Mononuclear cell (primary cell): Measurements from ENCODE around the gene DEDD2. TPM values are rescaled to one million over a fixed set of nuclear protein-coding genes. Genes with fewer than 3 reads are reported as not detected.

Experiments
- H3K27me3 ChIP-seq: 2 replicates; pipeline ENCODE4 v1.6.0; 2011; ENCODE audit warnings: low read length, control low read depth; ENCODE audit not compliant: insufficient read depth
- H3K4me1 ChIP-seq: 2 replicates; pipeline ENCODE4 v1.5.1; 2011; ENCODE audit warnings: mild to moderate bottlenecking, low read length, control low read depth; ENCODE audit not compliant: insufficient read depth
- H3K4me3 ChIP-seq: 2 replicates; pipeline ENCODE4 v1.5.1; 2011; ENCODE audit warnings: mild to moderate bottlenecking, low read length, moderate library complexity
- H3K9me3 ChIP-seq: 2 replicates; pipeline ENCODE4 v1.5.1; 2011; ENCODE audit warnings: low read depth, mild to moderate bottlenecking, control low read depth, low read length
- total RNA-seq: library from RNA; depleted of rRNA; stranded (reverse); fragments of >200 nt; gene quantifications from one replicate; pipeline ENCODE4 v1.2.3, GENCODE V29; 2012

The DEDD2 gene
- total RNA-seq, 1 donor, result 128 TPM

- Histone ChIP-seq H3K4me1 (peaks cover 35% of the 10 kb centered on the region), H3K27me3 (no peaks in the 10 kb centered on the region), H3K9me3 (no peaks in the 10 kb centered on the region), H3K4me3 (no peak overlapping the region)
Observed at GRCh38 chr19:42250666-42251531, 33.4 kb upstream of the DEDD2 start.

GRCh38 chr19:42250183-42250665 lies 32.7 kb upstream of the DEDD2 start:
- Histone ChIP-seq H3K9me3 (no peaks in the 10 kb centered on the region), H3K4me3 (no peak overlapping the region), H3K27me3 (no peaks in the 10 kb centered on the region), H3K4me1 (peaks cover 31% of the 10 kb centered on the region)

- H3K9me3 ChIP-seq, result no peaks in the 10 kb centered on the region
- H3K27me3 ChIP-seq, result no peaks in the 10 kb centered on the region
- peaks cover 35% of the 10 kb centered on the region for H3K4me1 ChIP-seq
- no peak overlapping the region for H3K4me3 ChIP-seq
Observed at GRCh38 chr19:42249769-42250168, 32.3 kb upstream of the DEDD2 start.

- no peak overlapping the region for H3K4me3 ChIP-seq
- no peaks in the 10 kb centered on the region for H3K9me3 ChIP-seq
Observed at GRCh38 chr19:42249149-42249750, 31.8 kb upstream of the DEDD2 start.

GRCh38 chr19:42248270-42249148 lies 31.0 kb upstream of the DEDD2 start:
- peaks cover 44% of the 10 kb centered on the region for H3K4me1 ChIP-seq
- H3K9me3 ChIP-seq, result no peaks in the 10 kb centered on the region
- H3K27me3 ChIP-seq, result no peaks in the 10 kb centered on the region
- no peak overlapping the region for H3K4me3 ChIP-seq

More at GRCh38 chr19:42249149-42249750, 31.8 kb upstream of the DEDD2 start:
- Histone ChIP-seq H3K4me1 (peaks cover 36% of the 10 kb centered on the region), H3K27me3 (no peaks in the 10 kb centered on the region)

GRCh38 chr19:42247640-42248199 lies 30.2 kb upstream of the DEDD2 start:
- Histone ChIP-seq H3K4me3 (no peak overlapping the region), H3K4me1 (peaks cover 42% of the 10 kb centered on the region), H3K9me3 (no peaks in the 10 kb centered on the region), H3K27me3 (no peaks in the 10 kb centered on the region)

- H3K27me3 ChIP-seq, result no peaks in the 10 kb centered on the region
Observed at GRCh38 chr19:42246922-42247639, 29.6 kb upstream of the DEDD2 start.

GRCh38 chr19:42246143-42246921 lies 28.9 kb upstream of the DEDD2 start:
- H3K4me3 ChIP-seq, result no peak overlapping the region
- peaks cover 35% of the 10 kb centered on the region for H3K4me1 ChIP-seq
- H3K27me3 ChIP-seq, result no peaks in the 10 kb centered on the region
- no peaks in the 10 kb centered on the region for H3K9me3 ChIP-seq

More at GRCh38 chr19:42246922-42247639, 29.6 kb upstream of the DEDD2 start:
- Histone ChIP-seq H3K9me3 (no peaks in the 10 kb centered on the region), H3K4me1 (peaks cover 36% of the 10 kb centered on the region), H3K4me3 (no peak overlapping the region)

GRCh38 chr19:42245231-42245630 lies 27.8 kb upstream of the DEDD2 start:
- Histone ChIP-seq H3K4me3 (no peak overlapping the region), H3K4me1 (peaks cover 37% of the 10 kb centered on the region), H3K27me3 (no peaks in the 10 kb centered on the region), H3K9me3 (no peaks in the 10 kb centered on the region)

- H3K9me3 ChIP-seq, result no peaks in the 10 kb centered on the region
- peak overlapping the region; percentile 56 for H3K4me3 ChIP-seq
- H3K27me3 ChIP-seq, result no peaks in the 10 kb centered on the region
- H3K4me1 ChIP-seq, result peaks cover 42% of the 10 kb centered on the region
Observed at GRCh38 chr19:42244347-42245220, 27.1 kb upstream of the DEDD2 start.

- Histone ChIP-seq H3K9me3 (no peaks in the 10 kb centered on the region), H3K4me1 (peaks cover 42% of the 10 kb centered on the region), H3K4me3 (peak within 1 kb of the TSS; percentile 56), H3K27me3 (no peaks in the 10 kb centered on the region)
Observed at GRCh38 chr19:42242512-42243409, 25.3 kb upstream of the DEDD2 start, which contains the start of gene GSK3A. GSK3A (minus strand) TSS chr19:42242602; CDS start chr19:42242465, 137 bp downstream.

- H3K4me1 ChIP-seq, result peaks cover 42% of the 10 kb centered on the region
- H3K9me3 ChIP-seq, result no peaks in the 10 kb centered on the region
- H3K4me3 ChIP-seq, result peak overlapping the region; percentile 56
- H3K27me3 ChIP-seq, result no peaks in the 10 kb centered on the region
Observed at GRCh38 chr19:42242069-42242511, 24.6 kb upstream of the DEDD2 start.
